Neural cell (in vitro differentiated cells): ENCODE results near the gene ATAD3C.
"Not testable (repeated sequence)": the region's sequence is repeated elsewhere in the genome, so short reads cannot be mapped to it uniquely, and the experiment has no call there.

ENCODE experiments used
- CTCF ChIP-seq: fragments of 450-650 bp; IDR thresholded peaks from 2 replicates; pipeline ENCODE4 v1.5.1; 2014; ENCODE audit warnings: antibody characterized with exemption, mild to moderate bottlenecking, moderate library complexity; ENCODE audit not compliant: poor library complexity, severe bottlenecking
- EP300 ChIP-seq: fragments of 450-650 bp; conservative IDR thresholded peaks from 2 replicates; pipeline ENCODE4 v1.6.1; 2014; ENCODE audit warnings: antibody characterized with exemption, mild to moderate bottlenecking, moderate library complexity; ENCODE audit not compliant: poor library complexity, severe bottlenecking
- EZH2 ChIP-seq: fragments of 200-600, 300-800 bp; shearing (Covaris generic), sonication (generic); IDR thresholded peaks from 2 replicates; pipeline ENCODE4 v1.6.1; 2014; ENCODE audit warnings: antibody characterized with exemption, low read length, borderline replicate concordance, mild to moderate bottlenecking; ENCODE audit not compliant: insufficient read depth, poor library complexity, severe bottlenecking
- POLR2AphosphoS5 ChIP-seq: IDR thresholded peaks from 2 replicates; pipeline ENCODE4 v1.6.1; 2012
- RAD21 ChIP-seq: fragments of 450-650 bp; conservative IDR thresholded peaks from 2 replicates; pipeline ENCODE4 v1.6.1; 2014; ENCODE audit warnings: antibody characterized with exemption, mild to moderate bottlenecking, moderate library complexity
- REST ChIP-seq: IDR thresholded peaks from 2 replicates; pipeline ENCODE4 v1.6.1; 2012; ENCODE audit warnings: borderline replicate concordance
- TAF1 ChIP-seq: IDR thresholded peaks from 2 replicates; pipeline ENCODE4 v1.6.1; 2012; ENCODE audit warnings: low read depth

- not testable (repeated sequence) for TF ChIP-seq CTCF, REST, EZH2, RAD21, POLR2AphosphoS5, TAF1, EP300
These were observed 59.4 kb downstream of the ATAD3C start for GRCh38 chr1:1508775-1509464.
